ENCODE results near the gene BBS7. TPM values are rescaled to one million over a fixed set of nuclear protein-coding genes. Genes with fewer than 3 reads are reported as not detected.

BBS7 gene
- total and polyA plus RNA-seq, 2 of the 13 experiments (the other 11 are each of a cell fraction or from before 2014, with no cell fraction given): 9.0 to 15.7 TPM

GRCh38 chr4:121800961-121801714, 69.1 kb downstream of the BBS7 start, which contains the start of gene EXOSC9 (continued):
- peak; percentile 96 for TF ChIP-seq ZHX2 (IDR thresholded peaks at IDR 0.05; ENCODE audit: low read depth)
- TF ChIP-seq ZHX2 (CRISPR knock-in tag; IDR thresholded peaks at IDR 0.05; ENCODE audit: borderline replicate concordance): no peak
- TF ChIP-seq FOXO4 (CRISPR knock-in tag; conservative IDR thresholded peaks at IDR 0.05): no peak
- TF ChIP-seq, protein P1, sequence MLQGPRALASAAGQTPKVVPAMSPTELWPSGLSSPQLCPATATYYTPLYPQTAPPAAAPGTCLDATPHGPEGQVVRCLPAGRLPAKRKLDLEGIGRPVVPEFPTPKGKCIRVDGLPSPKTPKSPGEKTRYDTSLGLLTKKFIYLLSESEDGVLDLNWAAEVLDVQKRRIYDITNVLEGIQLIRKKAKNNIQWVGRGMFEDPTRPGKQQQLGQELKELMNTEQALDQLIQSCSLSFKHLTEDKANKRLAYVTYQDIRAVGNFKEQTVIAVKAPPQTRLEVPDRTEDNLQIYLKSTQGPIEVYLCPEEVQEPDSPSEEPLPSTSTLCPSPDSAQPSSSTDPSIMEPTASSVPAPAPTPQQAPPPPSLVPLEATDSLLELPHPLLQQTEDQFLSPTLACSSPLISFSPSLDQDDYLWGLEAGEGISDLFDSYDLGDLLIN (CRISPR knock-in tag; IDR thresholded peaks at IDR 0.05; ENCODE audit: borderline replicate concordance): peak; percentile 96; the same call in 1 of the 2 replicates
- TF ChIP-seq ZNF512B (CRISPR knock-in tag; IDR thresholded peaks at IDR 0.05; ENCODE audit: borderline replicate concordance): 0 out of 2 replicates have a peak, but pooled peaks have one; percentile 61
- no peak for TF ChIP-seq HHEX (CRISPR knock-in tag; IDR thresholded peaks at IDR 0.05)
- TF ChIP-seq ZNF138 (CRISPR knock-in tag; IDR thresholded peaks at IDR 0.05; ENCODE audit: low read depth): no peak
- TF ChIP-seq BRCA1 (CRISPR knock-in tag; IDR thresholded peaks at IDR 0.05): 0 out of 2 replicates have a peak, but pooled peaks have one; percentile 79
- TF ChIP-seq, protein P2, sequence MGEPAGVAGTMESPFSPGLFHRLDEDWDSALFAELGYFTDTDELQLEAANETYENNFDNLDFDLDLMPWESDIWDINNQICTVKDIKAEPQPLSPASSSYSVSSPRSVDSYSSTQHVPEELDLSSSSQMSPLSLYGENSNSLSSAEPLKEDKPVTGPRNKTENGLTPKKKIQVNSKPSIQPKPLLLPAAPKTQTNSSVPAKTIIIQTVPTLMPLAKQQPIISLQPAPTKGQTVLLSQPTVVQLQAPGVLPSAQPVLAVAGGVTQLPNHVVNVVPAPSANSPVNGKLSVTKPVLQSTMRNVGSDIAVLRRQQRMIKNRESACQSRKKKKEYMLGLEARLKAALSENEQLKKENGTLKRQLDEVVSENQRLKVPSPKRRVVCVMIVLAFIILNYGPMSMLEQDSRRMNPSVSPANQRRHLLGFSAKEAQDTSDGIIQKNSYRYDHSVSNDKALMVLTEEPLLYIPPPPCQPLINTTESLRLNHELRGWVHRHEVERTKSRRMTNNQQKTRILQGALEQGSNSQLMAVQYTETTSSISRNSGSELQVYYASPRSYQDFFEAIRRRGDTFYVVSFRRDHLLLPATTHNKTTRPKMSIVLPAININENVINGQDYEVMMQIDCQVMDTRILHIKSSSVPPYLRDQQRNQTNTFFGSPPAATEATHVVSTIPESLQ (CRISPR knock-in tag; conservative IDR thresholded peaks at IDR 0.05): 0 out of 2 replicates have a peak, but pooled peaks have one; percentile 38
- peak; percentile 43; the same call in 1 of the 2 replicates for TF ChIP-seq TBX3 (IDR thresholded peaks at IDR 0.05; ENCODE audit: borderline replicate concordance)
- TF ChIP-seq, protein P3, sequence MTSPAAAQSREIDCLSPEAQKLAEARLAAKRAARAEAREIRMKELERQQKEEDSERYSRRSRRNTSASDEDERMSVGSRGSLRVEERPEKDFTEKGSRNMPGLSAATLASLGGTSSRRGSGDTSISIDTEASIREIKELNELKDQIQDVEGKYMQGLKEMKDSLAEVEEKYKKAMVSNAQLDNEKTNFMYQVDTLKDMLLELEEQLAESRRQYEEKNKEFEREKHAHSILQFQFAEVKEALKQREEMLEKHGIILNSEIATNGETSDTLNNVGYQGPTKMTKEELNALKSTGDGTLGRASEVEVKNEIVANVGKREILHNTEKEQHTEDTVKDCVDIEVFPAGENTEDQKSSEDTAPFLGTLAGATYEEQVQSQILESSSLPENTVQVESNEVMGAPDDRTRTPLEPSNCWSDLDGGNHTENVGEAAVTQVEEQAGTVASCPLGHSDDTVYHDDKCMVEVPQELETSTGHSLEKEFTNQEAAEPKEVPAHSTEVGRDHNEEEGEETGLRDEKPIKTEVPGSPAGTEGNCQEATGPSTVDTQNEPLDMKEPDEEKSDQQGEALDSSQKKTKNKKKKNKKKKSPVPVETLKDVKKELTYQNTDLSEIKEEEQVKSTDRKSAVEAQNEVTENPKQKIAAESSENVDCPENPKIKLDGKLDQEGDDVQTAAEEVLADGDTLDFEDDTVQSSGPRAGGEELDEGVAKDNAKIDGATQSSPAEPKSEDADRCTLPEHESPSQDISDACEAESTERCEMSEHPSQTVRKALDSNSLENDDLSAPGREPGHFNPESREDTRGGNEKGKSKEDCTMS (CRISPR knock-in tag; conservative IDR thresholded peaks at IDR 0.05): no peak

Measured in HepG2 (cell line).